ENCODE measurements around the gene TNFRSF17.
"Not testable (repeated sequence)": the region's sequence is repeated elsewhere in the genome, so short reads cannot be mapped to it uniquely, and the experiment has no call there.

Gene TNFRSF17

DNA sequence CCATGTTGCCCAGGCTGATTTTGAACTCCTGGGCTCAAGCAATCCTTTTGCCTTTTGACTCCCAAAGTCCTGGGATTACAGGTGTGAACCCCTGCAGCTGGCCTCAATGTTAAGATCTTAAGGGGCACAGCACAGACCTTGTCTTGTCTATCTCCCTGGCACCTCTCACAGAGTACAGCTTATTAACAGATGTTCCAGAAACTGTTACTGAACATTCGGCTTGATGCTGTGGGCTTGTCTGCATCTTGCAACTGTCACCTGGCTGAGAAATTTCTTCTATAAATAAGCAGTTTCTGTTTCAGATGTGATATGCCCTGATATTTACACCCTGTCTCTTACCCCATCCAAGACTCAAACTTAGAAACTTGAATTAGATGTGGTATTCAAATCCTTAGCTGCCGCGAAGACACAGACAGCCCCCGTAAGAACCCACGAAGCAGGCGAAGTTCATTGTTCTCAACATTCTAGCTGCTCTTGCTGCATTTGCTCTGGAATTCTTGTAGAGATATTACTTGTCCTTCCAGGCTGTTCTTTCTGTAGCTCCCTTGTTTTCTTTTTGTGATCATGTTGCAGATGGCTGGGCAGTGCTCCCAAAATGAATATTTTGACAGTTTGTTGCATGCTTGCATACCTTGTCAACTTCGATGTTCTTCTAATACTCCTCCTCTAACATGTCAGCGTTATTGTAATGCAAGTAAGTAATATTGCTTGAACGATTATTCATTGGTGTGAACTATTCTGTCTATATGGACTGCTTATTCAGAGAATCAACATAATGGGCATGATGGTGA, at the start of gene TNFRSF17:
TNFRSF17 (plus strand) TSS at position 450 of the 791 bp plus-strand sequence; CDS start at position 565, 115 bp downstream.
- no peak for DNase-seq

DNA sequence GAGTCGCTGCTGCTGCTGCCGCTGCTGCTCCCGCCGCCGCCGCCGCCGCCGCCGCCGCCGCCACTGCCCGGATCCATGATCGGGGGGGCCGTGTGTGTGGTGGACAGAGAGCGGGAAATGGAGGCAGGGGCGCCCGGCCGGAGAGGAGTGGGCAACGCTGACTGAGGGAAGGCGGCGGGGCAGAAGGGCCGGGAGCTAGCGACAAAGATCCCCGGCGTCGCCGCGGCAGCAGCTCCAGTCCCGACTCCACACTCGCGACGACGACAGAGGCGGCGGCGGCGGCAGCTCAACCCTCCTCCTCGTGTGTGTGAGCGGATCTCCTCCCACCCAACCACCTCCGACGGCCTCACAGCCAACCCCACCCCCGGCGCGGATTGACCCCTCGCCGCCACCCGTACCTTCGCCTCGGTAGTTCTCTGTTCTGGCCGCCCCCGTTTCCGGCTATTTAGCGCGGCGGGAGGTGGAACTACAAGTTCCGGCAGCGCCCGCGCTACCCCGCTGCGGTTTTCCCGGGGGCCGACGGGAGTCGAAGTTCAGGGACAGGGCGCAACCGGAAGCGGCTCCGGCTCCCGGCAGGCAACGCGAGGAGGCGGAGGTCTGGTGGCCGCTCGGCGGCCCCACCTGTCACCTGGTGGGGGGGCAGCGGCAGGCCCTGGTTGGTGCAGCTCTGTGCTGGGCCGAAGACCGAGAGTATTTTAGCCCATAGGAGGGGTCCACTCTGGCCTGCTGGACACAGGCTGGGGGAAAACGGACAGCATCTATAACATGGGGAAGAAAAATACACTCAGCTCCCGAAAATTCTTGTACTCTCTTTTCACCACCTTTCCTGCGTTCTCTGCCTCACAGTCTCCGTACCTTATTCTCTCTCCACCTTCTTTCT, 49.1 kb upstream of the TNFRSF17 start, which contains the start of gene GSPT1:
GSPT1 (minus strand) TSS at position 313 of the 880 bp plus-strand sequence; CDS start at position 77, 236 bp downstream.
- DNase-seq: peak; percentile 98

DNA sequence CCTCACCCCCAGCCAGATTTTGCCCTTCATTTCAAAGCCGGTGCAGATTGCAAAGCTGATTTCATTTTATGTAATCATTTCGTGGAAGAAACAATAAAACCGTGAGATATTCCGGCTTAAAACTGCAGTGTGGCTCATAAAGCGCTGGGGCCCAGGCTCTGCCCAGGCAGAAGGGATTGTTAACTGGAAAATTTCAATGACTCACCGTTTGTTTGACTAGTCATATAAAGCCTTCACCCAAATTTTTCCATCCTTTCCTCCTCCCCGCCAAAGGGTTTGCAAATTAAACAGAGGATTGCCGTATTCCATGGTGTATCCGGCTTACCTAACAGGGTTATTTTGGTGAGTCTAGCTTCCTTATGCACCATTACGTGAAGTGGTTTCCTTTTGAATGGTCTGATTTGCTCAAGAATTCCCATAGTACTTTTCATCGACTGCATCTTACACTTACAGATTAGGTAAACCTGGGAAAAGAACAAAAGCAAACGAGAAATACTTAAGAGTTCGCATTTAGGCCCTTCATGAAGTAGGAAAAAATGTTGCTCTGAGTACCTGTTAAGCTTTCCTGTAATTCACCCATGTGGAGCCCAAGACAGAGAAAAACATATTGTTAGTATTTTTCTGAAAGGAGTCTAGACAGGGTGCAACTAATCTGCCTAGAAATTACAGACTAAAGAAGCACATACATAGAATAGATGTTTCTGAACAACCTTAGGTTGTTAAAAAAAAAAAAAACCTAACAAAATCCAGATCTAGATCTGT, 48.3 kb upstream of the TNFRSF17 start:
- peak; percentile 56 for DNase-seq

DNA sequence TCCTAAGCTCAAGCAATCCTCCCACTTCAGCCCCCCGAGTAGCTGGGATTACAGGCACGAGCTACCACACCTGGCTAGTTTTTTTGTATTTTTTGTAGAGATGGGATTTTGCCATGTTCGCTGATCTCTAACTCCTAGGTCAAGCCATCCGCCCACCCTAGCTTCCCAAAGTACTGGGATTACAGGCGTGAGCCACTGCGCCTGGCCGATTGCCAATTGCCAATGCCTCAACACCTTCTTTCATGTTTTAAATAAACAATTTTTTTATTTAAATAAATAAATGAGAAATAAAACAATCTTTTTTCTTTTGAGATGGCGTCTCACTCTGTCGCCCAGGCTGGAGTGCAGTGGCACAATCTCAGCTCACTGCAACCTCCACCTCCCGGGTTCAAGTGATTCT, 41.0 kb upstream of the TNFRSF17 start:
- DNase-seq: not testable (repeated sequence)

DNA sequence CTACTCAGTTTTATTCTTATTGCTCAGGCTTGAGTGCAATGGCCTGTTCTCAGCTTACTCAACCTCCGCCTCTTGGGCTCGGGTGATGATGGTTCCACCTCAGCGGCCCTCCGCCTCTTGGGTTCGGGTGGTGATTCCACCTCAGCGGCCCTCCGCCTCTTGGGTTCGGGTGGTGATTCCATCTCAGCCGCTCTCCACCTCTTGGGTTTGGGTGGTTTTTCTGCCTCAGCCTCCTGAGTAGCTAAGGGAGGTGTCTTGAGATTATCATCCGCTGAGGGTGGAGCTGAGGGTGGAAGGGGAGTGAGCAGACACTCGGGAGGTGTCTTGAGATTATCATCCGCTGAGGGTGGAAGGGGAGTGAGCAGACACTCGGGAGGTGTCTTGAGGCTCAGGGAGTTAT, 37.7 kb upstream of the TNFRSF17 start:
- DNase-seq: not testable (repeated sequence)

DNA sequence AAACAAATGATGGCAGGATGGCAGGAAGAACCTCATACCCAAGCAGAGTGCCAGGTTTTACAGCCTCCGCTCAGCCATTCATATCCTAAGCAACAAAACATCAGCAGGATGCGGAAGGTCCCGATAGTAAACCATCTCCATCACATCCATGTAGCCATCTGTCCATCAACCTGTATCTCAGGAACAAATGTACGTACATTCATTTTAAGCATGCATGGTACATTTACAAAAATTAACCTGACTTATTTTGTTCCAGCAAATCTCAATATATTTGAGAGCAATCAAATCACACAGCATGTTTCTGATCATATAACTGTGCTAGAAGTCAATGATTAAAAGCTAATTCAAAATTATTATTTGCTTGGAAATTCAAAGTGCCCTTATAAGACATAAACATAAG, 23.1 kb upstream of the TNFRSF17 start, which contains the start of gene NPIPB2:
NPIPB2 (minus strand) TSS at position 101 of the 400 bp plus-strand sequence; CDS start at position 101, 0 bp downstream.
- DNase-seq: not testable (repeated sequence)

DNA sequence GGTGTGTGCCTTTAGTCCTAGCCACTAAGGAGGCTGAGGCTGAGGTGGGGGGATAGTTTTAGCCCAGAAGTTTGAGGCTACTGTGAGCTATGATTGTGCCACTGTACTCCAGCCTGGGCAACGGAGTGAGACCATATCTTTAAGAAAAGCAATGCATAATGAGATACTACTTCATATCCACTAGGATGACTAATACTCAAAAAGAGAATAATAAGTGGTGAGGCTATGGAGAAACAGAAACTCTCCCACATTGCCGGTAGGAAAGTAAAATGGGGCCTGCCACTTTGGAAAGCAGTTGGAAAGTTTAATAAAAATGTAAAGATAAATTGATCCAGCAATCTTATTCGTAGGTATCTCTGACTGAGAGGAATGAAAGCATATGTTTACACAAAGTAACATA, 18.6 kb upstream of the TNFRSF17 start:
- peak; percentile 12 for DNase-seq

DNA sequence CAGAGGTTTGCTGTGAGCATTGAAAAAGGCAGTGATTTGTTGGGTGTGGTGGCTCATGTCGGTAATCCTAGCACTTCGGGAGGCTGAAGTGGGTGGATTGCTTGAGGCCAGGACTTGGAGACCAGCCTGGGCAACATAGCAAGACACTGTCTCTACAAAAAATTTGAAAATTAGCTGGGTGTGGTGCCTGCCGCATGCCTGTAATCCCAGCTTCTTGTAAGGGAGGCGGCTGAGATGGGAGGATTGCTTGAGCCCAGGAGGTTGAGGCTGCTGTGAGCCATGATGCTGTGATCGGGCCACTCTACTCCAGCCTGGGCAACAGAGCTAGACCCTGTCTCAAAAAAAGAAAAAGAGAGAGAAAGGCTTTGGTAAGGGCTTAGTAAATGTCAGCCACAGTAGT, 16.2 kb upstream of the TNFRSF17 start:
- no peak for DNase-seq

DNA sequence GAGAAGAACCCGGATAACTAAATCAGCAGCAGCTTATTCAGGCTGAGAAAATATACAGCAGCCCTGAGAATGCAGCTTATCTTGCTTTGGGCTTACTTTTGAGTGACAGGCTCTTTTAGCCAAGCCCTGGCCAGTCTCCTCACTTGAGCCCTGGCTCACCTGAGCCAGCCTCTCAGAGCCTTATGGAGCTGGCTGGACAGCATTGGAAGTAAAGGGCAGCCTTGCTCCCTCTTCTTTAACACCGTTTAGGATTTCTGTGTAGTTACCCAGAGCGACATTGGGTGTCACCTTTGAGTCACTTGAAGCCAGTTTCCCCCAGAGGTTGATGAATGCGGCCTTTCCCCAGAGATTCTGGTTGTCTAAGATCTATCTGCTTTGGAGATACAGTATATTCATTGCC, 15.5 kb upstream of the TNFRSF17 start:
- DNase-seq: peak; percentile 4

DNA sequence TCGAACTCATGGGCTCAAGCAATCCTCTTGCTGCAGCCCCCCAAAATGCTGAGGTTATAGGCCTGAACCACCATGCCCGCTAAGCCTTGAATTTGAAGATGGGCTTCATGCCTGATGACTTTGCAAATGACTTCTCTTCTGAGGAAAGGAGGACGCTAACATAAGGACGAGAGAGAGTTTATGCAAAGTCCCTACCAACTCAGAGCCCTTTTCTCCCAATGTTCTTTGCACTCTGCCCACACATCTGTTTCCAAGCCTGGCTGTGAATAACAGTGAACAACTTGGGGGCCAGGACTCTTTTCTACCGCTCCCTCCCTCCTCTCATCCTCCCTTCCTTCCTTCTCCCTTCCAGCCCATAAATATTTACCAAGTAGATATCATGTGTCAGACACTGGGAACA, 14.6 kb upstream of the TNFRSF17 start:
- DNase-seq: no peak

DNA sequence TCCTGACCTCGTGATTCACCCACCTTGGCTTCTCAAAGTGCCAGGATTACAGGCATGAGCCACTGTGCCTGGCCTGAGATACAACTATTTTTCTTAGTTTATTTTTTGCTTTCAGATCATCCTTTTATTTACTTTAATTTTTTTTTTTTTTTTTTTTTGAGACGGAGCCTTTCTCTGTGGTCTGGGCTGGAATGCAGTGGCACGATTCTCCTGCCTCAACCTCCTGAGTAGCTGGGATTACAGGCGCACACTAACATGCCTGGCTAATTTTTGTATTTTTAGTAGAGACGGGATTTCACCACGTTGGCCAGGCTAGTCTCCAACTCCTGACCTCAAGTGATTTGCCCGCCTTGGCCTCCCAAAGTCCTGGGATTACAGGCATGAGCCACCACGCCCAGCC, 11.4 kb upstream of the TNFRSF17 start:
- not testable (repeated sequence) for DNase-seq

DNA sequence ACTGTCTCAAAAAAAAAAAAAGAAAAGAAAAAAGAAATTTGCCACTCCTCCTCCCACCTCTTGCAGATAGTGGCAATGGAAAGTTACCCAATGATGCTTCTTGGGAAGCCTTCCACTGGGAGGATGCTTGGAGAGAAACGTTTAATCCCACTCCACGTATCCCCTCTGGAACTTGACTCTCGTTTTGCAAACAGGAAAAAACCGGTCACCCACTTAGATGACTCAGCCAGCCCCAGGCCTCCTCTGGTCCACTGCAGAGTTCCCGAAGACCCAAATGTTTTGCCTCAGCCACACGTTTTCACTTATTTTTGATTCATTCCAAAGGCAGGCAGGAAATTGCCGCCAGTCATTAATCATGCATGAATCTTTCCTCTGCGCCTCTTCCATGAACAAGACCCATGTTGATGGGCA, 9.3 kb upstream of the TNFRSF17 start:
- peak; percentile 96 for DNase-seq

DNA sequence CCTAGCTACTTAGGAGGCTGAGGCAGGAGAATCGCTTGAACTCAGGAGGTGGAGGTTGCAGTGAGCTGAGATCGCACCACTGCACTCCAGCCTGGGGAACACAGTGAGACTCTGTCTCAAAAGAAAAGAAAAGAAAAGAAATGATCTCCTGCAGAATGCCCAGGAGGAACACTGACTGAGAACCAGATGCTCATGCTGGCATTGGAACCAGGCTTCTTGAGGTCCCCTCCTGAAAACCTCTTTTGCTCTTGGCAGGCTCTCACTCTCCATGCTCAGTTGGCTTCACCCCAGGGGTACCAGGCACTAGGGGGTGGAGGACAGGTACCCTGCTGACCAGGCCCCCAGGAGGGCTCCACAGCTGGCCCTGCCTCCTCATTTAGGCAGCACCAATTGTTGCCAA, 8.5 kb upstream of the TNFRSF17 start:
- DNase-seq: no peak

DNA sequence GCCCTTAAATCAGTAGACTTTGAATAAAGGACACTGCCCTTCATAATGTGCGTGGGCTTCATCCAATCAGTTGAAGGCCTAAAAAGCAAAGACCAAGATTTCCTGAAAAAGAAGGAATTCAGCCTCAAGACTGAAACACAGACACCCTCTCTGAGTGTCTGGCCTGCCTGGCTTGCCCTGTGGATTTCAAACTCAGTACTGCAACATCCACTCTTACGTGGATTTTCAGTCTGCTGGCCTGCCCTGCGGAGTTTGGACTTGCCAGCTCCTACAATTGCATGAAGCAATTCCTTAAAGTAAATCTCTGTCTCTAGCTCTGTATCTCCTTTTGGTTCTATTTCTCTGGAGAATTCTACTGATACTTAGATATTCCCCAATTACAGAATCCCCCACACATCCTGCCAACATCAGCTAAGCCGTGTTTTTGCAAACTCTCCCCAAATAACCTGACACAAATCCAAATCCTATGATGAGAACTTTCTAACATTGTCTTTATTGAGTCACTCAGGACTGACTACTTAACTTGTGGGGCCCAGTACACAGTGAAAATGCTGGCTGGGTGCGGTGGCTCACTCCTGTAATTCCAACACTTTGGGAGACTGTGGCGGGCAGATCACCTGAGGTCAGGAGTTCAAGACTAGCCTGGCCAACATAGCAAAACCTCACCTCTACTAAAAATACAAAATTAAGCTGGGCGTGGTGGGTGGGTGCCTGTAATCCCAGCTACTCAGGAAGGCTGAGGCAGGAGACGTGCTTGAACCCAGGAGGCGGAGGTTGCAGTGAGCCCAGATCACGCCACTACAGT, 7.2 kb upstream of the TNFRSF17 start:
- DNase-seq: no peak

DNA sequence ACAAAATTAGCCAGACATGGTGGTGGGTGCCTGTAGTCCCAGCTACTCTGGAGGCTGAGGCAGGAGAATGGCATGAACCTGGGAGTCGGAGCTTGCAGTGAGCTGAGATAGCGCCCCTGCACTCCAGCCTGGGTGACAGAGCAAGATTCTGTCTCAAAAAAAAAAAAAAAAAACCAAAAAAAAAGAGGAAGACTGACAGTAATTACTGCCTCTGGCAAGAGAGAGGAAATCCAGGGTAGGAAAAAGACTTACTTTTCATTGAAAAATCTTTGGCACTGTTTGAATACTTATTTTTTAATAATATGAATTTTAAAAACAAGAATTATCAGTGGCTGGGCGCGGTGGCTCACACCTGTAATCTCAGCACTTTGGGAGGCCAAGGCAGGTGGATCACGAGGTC, 2.6 kb upstream of the TNFRSF17 start:
- not testable (repeated sequence) for DNase-seq

DNA sequence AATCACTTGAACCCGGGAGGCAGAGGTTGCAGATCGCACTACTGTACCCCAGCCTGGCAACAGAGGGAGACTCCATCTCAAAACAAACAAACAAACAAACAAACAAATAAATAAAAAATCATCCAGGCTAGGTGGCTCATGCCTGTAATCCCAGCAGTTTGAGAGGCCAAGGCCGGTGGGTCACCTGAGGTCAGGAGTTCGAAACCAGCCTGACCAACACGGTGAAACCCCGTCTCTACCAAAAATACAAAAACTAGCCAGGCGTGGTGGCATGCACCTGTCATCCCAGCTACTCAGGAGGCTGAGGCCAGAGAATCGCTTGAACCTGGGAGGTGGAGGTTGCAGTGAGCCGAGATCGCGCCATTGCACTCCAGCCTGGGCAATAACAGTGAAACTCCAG, 2.0 kb upstream of the TNFRSF17 start:
- not testable (repeated sequence) for DNase-seq

DNA sequence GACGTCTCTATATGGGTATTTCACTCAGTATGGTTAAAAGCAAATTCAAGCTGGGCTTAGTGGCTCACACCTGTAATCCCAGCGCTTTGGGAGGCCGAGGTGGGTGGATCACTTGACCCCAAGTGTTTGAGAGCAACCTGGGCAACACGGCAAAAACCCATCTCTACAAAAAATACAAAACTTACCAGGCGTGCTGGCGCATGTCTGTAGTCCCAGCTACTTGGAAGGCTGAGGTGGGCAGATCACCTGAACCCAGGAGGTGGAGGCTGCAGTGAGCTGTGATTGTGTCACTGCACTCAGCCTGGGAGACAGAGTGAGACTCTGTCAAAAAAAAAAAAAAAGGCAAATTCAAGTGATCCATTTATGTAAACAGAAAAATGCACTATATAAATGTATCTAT, 1.3 kb upstream of the TNFRSF17 start:
- no peak for DNase-seq

DNA sequence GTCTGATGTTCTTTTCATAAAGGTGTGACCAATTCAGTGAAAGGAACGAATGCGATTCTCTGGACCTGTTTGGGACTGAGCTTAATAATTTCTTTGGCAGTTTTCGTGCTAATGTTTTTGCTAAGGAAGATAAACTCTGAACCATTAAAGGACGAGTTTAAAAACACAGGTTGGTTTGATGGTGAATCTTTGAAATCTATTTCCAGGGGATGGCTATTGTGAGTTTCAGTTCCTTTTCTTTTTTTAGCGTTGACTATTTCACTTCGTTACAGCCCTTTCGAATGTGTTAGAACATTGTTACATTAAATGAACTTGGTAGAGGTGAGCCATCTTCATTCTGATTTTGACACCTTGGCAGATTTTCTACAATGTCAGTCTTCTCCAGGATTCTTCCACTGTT, 1.2 kb downstream of the TNFRSF17 start:
- DNase-seq: no peak

DNA sequence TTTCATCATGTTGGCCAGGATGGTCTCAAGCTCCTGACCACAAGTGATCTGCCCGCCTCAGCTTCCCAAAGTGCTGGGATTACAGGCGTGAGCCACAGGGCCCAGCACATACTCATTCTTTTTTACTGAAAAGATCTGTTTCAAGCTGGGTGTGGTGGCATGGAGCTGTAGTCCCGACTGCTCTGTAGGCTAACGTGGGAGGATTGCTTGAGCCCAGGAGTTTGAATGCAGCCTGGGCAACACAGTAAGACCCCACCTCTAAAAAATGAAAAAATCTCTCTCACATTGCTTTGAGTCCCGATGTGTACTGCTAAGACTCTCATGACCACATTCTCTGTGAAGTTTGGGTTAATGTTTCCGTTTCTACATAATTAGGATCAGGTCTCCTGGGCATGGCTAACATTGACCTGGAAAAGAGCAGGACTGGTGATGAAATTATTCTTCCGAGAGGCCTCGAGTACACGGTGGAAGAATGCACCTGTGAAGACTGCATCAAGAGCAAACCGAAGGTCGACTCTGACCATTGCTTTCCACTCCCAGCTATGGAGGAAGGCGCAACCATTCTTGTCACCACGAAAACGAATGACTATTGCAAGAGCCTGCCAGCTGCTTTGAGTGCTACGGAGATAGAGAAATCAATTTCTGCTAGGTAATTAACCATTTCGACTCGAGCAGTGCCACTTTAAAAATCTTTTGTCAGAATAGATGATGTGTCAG, 2.3 kb downstream of the TNFRSF17 start:
- no peak for DNase-seq

DNA sequence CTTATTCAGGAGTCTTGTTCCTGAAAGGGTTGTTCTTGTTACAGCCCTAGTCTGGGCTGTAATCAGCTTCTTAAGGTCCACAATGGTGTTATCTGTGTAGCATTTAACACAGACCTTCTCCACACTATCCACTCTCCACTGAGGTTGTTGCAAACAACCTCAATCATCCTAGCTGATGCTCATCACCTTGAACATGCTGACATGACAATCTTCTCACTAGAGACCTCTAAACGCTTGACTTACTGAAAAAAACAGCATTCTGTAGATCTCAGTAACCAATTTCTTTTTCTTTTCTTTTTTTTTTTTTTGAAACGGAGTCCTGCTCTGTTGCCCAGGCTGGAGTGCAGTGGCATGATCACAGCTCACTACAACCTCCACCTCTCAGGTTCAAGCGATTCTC, 3.6 kb downstream of the TNFRSF17 start:
- DNase-seq: no peak

DNA sequence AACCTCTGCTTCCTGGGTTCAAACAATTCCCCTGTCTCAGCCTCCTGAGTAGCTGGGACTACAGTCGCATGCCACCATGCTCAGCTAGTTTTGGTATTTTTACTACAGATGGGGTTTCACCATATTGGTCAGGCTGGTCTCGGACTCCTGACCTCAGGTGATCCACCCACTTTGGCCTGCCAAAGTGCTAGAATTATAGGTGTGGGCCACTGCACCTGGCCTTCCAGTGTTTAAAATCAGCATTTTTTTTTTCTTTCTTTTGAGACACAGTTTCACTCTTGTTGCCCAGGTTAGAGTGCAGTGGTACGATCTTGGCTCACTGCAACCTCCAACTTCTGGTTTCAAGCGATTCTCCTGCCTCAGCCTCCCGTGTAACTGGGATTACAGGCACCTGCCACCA, 5.3 kb downstream of the TNFRSF17 start:
- not testable (repeated sequence) for DNase-seq

All from NCI-H226 (cell line).